HEK293 (cell line): ENCODE measurements around the gene PHTF1.

Experiments used
- CTCF ChIA-PET: fragments of 350-600 bp; formaldehyde crosslinking; extraction: SDS; loops from one replicate; lab custom pipeline; 2021; ENCODE audit warnings: antibody characterized with exemption; lab: Yijun Ruan, JAX
- POLR2A ChIA-PET: fragments of 300-600 bp; formaldehyde crosslinking; extraction: SDS; loops from one replicate; lab custom pipeline; 2020; ENCODE audit warnings: antibody characterized with exemption, inconsistent platforms; lab: Yijun Ruan, JAX
- H3K27ac ChIP-seq: fragments of 200-500 bp; sonication (Bioruptor generic); 2 replicates; pipeline ENCODE4 v1.5.1; 2014; ENCODE audit warnings: low read depth, low read length, control low read depth, inconsistent platforms; ENCODE audit errors: extremely low read depth
- H3K36me3 ChIP-seq, 2 experiments: fragments of 200-500 bp in 1 of 2; sonication (Bioruptor generic) in 1 of 2; 1 replicate in 1 of 2; 2 replicates in 1 of 2; pipeline ENCODE4 v1.5.1; 2014 to 2017; ENCODE audit warnings: inconsistent platforms in 2 of 2, low read length in 2 of 2; ENCODE audit not compliant: control insufficient read depth in 2 of 2, insufficient read depth in 1 of 2
- H3K4me1 ChIP-seq: fragments of 200-500 bp; sonication (Bioruptor generic); 2 replicates; pipeline ENCODE4 v1.5.1; 2014; ENCODE audit warnings: mild to moderate bottlenecking, low read length, inconsistent platforms; ENCODE audit not compliant: control insufficient read depth, insufficient read depth
- H3K4me3 ChIP-seq: 2 replicates; pipeline ENCODE4 v1.5.1; 2011; ENCODE audit warnings: low read depth, mild to moderate bottlenecking, control low read depth, low read length, moderate library complexity
- H3K9me3 ChIP-seq: fragments of 200-500 bp; sonication (Bioruptor generic); 2 replicates; pipeline ENCODE4 v1.5.1; 2014; ENCODE audit warnings: low read depth, low read length, inconsistent platforms; ENCODE audit not compliant: control insufficient read depth, insufficient read depth
- FEZF1 ChIP-seq: fragments of 450-650 bp; formaldehyde crosslinking; IDR thresholded peaks from 2 replicates; pipeline ENCODE4 v1.5.1; 2016; ENCODE audit warnings: missing biosample characterization, missing genetic modification characterization
- KLF9 ChIP-seq: fragments of 450-650 bp; formaldehyde crosslinking; IDR thresholded peaks from 2 replicates; pipeline ENCODE4 v1.5.1; 2016; ENCODE audit warnings: missing biosample characterization, missing genetic modification characterization, low read depth
- SALL2 ChIP-seq: fragments of 450-650 bp; formaldehyde crosslinking; IDR thresholded peaks from 2 replicates; pipeline ENCODE4 v1.5.0; 2017; ENCODE audit warnings: missing biosample characterization, mild to moderate bottlenecking, missing genetic modification characterization, borderline replicate concordance
- SCRT2 ChIP-seq: fragments of 450-650 bp; formaldehyde crosslinking; IDR thresholded peaks from 2 replicates; pipeline ENCODE4 v1.5.1; 2016; ENCODE audit warnings: missing biosample characterization, missing genetic modification characterization
- SP3 ChIP-seq: fragments of 450-650 bp; formaldehyde crosslinking; IDR thresholded peaks from 2 replicates; pipeline ENCODE4 v1.5.1; 2016; ENCODE audit warnings: missing biosample characterization, missing genetic modification characterization
- ZFP41 ChIP-seq: fragments of 450-650 bp; formaldehyde crosslinking; IDR thresholded peaks from 2 replicates; pipeline ENCODE4 v1.5.1; 2016; ENCODE audit warnings: missing biosample characterization, missing genetic modification characterization, borderline replicate concordance
- ZNF10 ChIP-seq: fragments of 450-650 bp; formaldehyde crosslinking; IDR thresholded peaks from 2 replicates; pipeline ENCODE4 v1.5.1; 2017; ENCODE audit warnings: missing biosample characterization, missing genetic modification characterization
- ZNF121 ChIP-seq: fragments of 450-650 bp; formaldehyde crosslinking; IDR thresholded peaks from 2 replicates; pipeline ENCODE4 v1.5.1; 2016; ENCODE audit warnings: missing biosample characterization, missing genetic modification characterization
- ZNF138 ChIP-seq: fragments of 450-650 bp; formaldehyde crosslinking; IDR thresholded peaks from 2 replicates; pipeline ENCODE4 v1.5.1; 2016; ENCODE audit warnings: missing biosample characterization, missing genetic modification characterization, borderline replicate concordance
- ZNF157 ChIP-seq: fragments of 450-650 bp; formaldehyde crosslinking; IDR thresholded peaks from 2 replicates; pipeline ENCODE4 v1.5.1; 2016; ENCODE audit warnings: missing biosample characterization, missing genetic modification characterization
- ZNF19 ChIP-seq: fragments of 450-650 bp; formaldehyde crosslinking; IDR thresholded peaks from 2 replicates; pipeline ENCODE4; 2016; ENCODE audit warnings: missing biosample characterization, missing genetic modification characterization, low read depth
- ZNF202 ChIP-seq: fragments of 450-650 bp; formaldehyde crosslinking; IDR thresholded peaks from 2 replicates; pipeline ENCODE4 v1.5.1; 2016; ENCODE audit warnings: missing biosample characterization, missing genetic modification characterization, borderline replicate concordance
- ZNF292 ChIP-seq: fragments of 450-650 bp; formaldehyde crosslinking; IDR thresholded peaks from 2 replicates; pipeline ENCODE4 v1.5.1; 2016; ENCODE audit warnings: low read depth, missing biosample characterization, missing genetic modification characterization, borderline replicate concordance
- ZNF404 ChIP-seq: fragments of 450-650 bp; formaldehyde crosslinking; IDR thresholded peaks from 2 replicates; pipeline ENCODE4 v1.5.1; 2017; ENCODE audit warnings: missing biosample characterization, missing genetic modification characterization
- ZNF514 ChIP-seq: fragments of 450-650 bp; formaldehyde crosslinking; IDR thresholded peaks from 2 replicates; pipeline ENCODE4 v1.5.1; 2016; ENCODE audit warnings: missing biosample characterization, missing genetic modification characterization
- ZNF670 ChIP-seq: fragments of 450-650 bp; formaldehyde crosslinking; IDR thresholded peaks from 2 replicates; pipeline ENCODE4 v1.5.1; 2016; ENCODE audit warnings: missing biosample characterization, missing genetic modification characterization, low read depth
- ZNF777 ChIP-seq: fragments of 450-650 bp; formaldehyde crosslinking; IDR thresholded peaks from 2 replicates; pipeline ENCODE4 v1.5.1; 2017; ENCODE audit warnings: missing biosample characterization, missing genetic modification characterization, borderline replicate concordance
- ZNF791 ChIP-seq: fragments of 450-650 bp; formaldehyde crosslinking; IDR thresholded peaks from 2 replicates; pipeline ENCODE4 v1.5.1; 2016; ENCODE audit warnings: missing biosample characterization, missing genetic modification characterization
- TF ChIP-seq, protein P1 (sequence below): fragments of 450-650 bp; formaldehyde crosslinking; IDR thresholded peaks from 2 replicates; pipeline ENCODE4 v1.5.0; 2017; ENCODE audit warnings: missing biosample characterization, missing genetic modification characterization, borderline replicate concordance
- TF ChIP-seq, protein P2 (sequence below): fragments of 450-650 bp; formaldehyde crosslinking; IDR thresholded peaks from 2 replicates; pipeline ENCODE4 v1.5.1; 2017; ENCODE audit warnings: missing biosample characterization, missing genetic modification characterization
- TF ChIP-seq, protein P3 (sequence below): fragments of 450-650 bp; formaldehyde crosslinking; IDR thresholded peaks from 2 replicates; pipeline ENCODE4 v1.5.1; 2016; ENCODE audit warnings: missing biosample characterization, missing genetic modification characterization
- TF ChIP-seq, protein P4 (sequence below): fragments of 450-650 bp; formaldehyde crosslinking; IDR thresholded peaks from 2 replicates; pipeline ENCODE4 v1.5.1; 2017; ENCODE audit warnings: missing biosample characterization, missing genetic modification characterization
- TF ChIP-seq, protein P5 (sequence below): fragments of 450-650 bp; formaldehyde crosslinking; IDR thresholded peaks from 2 replicates; pipeline ENCODE4 v1.5.1; 2016; ENCODE audit warnings: missing biosample characterization, missing genetic modification characterization

PHTF1 gene

DNA sequence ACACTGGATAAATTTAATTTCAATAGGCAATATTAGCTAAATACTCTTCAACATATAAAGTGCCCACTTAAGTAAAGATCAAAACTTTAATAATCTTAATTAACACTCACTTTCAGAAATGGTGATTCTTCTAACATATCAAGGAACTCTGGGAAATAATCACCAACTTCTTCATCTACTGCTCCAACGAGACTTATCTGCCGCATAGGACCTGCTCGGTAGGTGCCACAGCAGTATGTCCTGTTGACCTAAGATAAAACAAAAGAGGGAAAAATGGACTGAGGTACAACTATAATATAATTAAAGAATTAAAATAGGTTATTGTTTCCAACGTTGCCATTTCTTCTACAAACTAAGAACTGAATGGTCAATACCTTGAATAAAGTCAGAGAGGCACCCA lies 18.3 kb upstream of the PHTF1 start (continued):
- TF ChIP-seq ZFP41 (tag by site-specific recombination) (no peak), ZNF404 (tag by site-specific recombination) (no peak), ZNF157 (tag by site-specific recombination) (no peak), ZNF19 (no peak), ZNF10 (tag by site-specific recombination) (no peak), ZNF791 (no peak)
- TF ChIP-seq, protein P1, sequence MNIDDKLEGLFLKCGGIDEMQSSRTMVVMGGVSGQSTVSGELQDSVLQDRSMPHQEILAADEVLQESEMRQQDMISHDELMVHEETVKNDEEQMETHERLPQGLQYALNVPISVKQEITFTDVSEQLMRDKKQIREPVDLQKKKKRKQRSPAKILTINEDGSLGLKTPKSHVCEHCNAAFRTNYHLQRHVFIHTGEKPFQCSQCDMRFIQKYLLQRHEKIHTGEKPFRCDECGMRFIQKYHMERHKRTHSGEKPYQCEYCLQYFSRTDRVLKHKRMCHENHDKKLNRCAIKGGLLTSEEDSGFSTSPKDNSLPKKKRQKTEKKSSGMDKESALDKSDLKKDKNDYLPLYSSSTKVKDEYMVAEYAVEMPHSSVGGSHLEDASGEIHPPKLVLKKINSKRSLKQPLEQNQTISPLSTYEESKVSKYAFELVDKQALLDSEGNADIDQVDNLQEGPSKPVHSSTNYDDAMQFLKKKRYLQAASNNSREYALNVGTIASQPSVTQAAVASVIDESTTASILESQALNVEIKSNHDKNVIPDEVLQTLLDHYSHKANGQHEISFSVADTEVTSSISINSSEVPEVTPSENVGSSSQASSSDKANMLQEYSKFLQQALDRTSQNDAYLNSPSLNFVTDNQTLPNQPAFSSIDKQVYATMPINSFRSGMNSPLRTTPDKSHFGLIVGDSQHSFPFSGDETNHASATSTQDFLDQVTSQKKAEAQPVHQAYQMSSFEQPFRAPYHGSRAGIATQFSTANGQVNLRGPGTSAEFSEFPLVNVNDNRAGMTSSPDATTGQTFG (tag by site-specific recombination) = no peak
- TF ChIP-seq, protein P2, sequence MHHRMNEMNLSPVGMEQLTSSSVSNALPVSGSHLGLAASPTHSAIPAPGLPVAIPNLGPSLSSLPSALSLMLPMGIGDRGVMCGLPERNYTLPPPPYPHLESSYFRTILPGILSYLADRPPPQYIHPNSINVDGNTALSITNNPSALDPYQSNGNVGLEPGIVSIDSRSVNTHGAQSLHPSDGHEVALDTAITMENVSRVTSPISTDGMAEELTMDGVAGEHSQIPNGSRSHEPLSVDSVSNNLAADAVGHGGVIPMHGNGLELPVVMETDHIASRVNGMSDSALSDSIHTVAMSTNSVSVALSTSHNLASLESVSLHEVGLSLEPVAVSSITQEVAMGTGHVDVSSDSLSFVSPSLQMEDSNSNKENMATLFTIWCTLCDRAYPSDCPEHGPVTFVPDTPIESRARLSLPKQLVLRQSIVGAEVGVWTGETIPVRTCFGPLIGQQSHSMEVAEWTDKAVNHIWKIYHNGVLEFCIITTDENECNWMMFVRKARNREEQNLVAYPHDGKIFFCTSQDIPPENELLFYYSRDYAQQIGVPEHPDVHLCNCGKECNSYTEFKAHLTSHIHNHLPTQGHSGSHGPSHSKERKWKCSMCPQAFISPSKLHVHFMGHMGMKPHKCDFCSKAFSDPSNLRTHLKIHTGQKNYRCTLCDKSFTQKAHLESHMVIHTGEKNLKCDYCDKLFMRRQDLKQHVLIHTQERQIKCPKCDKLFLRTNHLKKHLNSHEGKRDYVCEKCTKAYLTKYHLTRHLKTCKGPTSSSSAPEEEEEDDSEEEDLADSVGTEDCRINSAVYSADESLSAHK = no peak
- TF ChIP-seq, all 188 proteins: peak for 0

DNA sequence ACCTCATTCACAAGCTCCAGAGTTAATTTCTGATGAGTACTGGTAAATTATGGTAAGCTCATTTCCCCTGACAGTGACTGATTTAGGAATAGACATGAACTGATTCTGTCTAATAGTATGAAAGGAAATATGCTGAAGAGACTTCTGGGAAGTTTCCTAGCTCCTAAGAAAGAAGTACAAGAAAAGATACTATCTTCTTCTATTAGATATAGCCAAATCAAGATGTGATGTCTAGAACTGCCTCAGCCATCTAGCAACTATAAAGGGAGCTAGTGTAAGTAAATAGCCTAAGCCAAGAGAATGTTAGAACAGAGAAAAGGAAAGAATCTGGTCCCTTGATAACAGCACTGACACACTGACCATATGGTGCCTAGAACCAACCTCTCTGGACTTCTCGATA lies 10.7 kb upstream of the PHTF1 start:
- H3K4me3 ChIP-seq = no peak overlapping the region
- peaks cover 0 to 36% of the 10 kb centered on the region in 2 experiments; a peak in 2 of 3 replicates for H3K36me3 ChIP-seq
- no peaks in the 10 kb centered on the region for H3K9me3 ChIP-seq
- no peak overlapping the region for H3K27ac ChIP-seq
- no peaks in the 10 kb centered on the region for H3K4me1 ChIP-seq
- ChIA-PET POLR2A (interaction anchor here (1.8 kb wide), 1 partner anchor 10 kb away, joined by 9 read pairs; the partner anchor contains the start of gene PHTF1), CTCF (interaction anchor here (0.7 kb wide), 1 partner anchor 1053 kb away, joined by 3 read pairs; no protein-coding TSS in a partner anchor)
- TF ChIP-seq, protein P3, sequence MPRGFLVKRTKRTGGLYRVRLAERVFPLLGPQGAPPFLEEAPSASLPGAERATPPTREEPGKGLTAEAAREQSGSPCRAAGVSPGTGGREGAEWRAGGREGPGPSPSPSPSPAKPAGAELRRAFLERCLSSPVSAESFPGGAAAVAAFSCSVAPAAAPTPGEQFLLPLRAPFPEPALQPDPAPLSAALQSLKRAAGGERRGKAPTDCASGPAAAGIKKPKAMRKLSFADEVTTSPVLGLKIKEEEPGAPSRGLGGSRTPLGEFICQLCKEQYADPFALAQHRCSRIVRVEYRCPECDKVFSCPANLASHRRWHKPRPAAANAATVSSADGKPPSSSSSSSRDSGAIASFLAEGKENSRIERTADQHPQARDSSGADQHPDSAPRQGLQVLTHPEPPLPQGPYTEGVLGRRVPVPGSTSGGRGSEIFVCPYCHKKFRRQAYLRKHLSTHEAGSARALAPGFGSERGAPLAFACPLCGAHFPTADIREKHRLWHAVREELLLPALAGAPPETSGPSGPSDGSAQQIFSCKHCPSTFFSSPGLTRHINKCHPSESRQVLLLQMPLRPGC (tag by site-specific recombination) = no peak
- TF ChIP-seq ZNF670 (tag by site-specific recombination) (no peak), SP3 (no peak), FEZF1 (tag by site-specific recombination) (no peak), KLF9 (tag by site-specific recombination) (no peak), ZNF292 (tag by site-specific recombination) (no peak), ZNF138 (no peak), SALL2 (tag by site-specific recombination) (no peak), ZNF777 (no peak), ZNF121 (tag by site-specific recombination) (no peak), SCRT2 (tag by site-specific recombination) (no peak), ZNF202 (no peak), ZNF514 (no peak)
- TF ChIP-seq, protein P4, sequence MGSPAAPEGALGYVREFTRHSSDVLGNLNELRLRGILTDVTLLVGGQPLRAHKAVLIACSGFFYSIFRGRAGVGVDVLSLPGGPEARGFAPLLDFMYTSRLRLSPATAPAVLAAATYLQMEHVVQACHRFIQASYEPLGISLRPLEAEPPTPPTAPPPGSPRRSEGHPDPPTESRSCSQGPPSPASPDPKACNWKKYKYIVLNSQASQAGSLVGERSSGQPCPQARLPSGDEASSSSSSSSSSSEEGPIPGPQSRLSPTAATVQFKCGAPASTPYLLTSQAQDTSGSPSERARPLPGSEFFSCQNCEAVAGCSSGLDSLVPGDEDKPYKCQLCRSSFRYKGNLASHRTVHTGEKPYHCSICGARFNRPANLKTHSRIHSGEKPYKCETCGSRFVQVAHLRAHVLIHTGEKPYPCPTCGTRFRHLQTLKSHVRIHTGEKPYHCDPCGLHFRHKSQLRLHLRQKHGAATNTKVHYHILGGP (tag by site-specific recombination) = no peak
- TF ChIP-seq, protein P5, sequence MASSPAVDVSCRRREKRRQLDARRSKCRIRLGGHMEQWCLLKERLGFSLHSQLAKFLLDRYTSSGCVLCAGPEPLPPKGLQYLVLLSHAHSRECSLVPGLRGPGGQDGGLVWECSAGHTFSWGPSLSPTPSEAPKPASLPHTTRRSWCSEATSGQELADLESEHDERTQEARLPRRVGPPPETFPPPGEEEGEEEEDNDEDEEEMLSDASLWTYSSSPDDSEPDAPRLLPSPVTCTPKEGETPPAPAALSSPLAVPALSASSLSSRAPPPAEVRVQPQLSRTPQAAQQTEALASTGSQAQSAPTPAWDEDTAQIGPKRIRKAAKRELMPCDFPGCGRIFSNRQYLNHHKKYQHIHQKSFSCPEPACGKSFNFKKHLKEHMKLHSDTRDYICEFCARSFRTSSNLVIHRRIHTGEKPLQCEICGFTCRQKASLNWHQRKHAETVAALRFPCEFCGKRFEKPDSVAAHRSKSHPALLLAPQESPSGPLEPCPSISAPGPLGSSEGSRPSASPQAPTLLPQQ (tag by site-specific recombination) = no peak
